Epidermal melanocyte (primary cell): ENCODE measurements around the gene CCDC157.
A peak's percentile ranks its signal among the peaks of the same experiment; 100 is the strongest.

Source experiments
- DNase-seq: peaks from one replicate; pipeline ENCODE4 v3.0.0; 2011; ENCODE audit warnings: low spot score; ENCODE audit not compliant: insufficient read length

CCDC157 gene

GRCh38 chr22:30356449-30357235 lies at the start of gene CCDC157, which contains the start of gene SF3A1:
Gene CCDC157 (plus strand): TSS chr22:30357007. CDS start chr22:30366001, 8,994 bp downstream.
Gene SF3A1 (minus strand): TSS chr22:30356894. CDS start chr22:30356792, 102 bp downstream.
- peak; percentile 88 for DNase-seq

- no peak for DNase-seq
These were observed 49.7 kb upstream of the CCDC157 start for GRCh38 chr22:30307041-30307574.

- no peak for DNase-seq
These were observed 48.7 kb upstream of the CCDC157 start for GRCh38 chr22:30308093-30308492.

GRCh38 chr22:30308518-30309230 lies 48.1 kb upstream of the CCDC157 start:
- no peak for DNase-seq

- no peak for DNase-seq
These were observed 46.7 kb upstream of the CCDC157 start for GRCh38 chr22:30309951-30310741.

GRCh38 chr22:30310881-30311771 lies 45.7 kb upstream of the CCDC157 start:
- DNase-seq: no peak

GRCh38 chr22:30312053-30312452 lies 44.8 kb upstream of the CCDC157 start:
- DNase-seq: no peak

GRCh38 chr22:30313527-30314363 lies 43.1 kb upstream of the CCDC157 start:
- no peak for DNase-seq

GRCh38 chr22:30314915-30315314 lies 41.9 kb upstream of the CCDC157 start:
- no peak for DNase-seq

GRCh38 chr22:30315962-30316576 lies 40.7 kb upstream of the CCDC157 start:
- DNase-seq: no peak

- DNase-seq: no peak
These were observed 39.0 kb upstream of the CCDC157 start for GRCh38 chr22:30317778-30318177.

- DNase-seq: peak; percentile 77
These were observed 37.9 kb upstream of the CCDC157 start for GRCh38 chr22:30318799-30319419.

- DNase-seq: no peak
These were observed 36.7 kb upstream of the CCDC157 start for GRCh38 chr22:30320021-30320556.

GRCh38 chr22:30321461-30321860 lies 35.3 kb upstream of the CCDC157 start:
- DNase-seq: no peak

- DNase-seq: no peak
These were observed 33.6 kb upstream of the CCDC157 start for GRCh38 chr22:30323246-30323645.

- no peak for DNase-seq
These were observed 32.6 kb upstream of the CCDC157 start for GRCh38 chr22:30324014-30324730.

GRCh38 chr22:30325065-30325720 lies 31.6 kb upstream of the CCDC157 start:
- DNase-seq: peak; percentile 80
